K562 (cell line): ENCODE results near the gene ZNF165. TPM values are rescaled to one million over a fixed set of nuclear protein-coding genes. Genes with fewer than 3 reads are reported as not detected.

Experiments
- polyA plus RNA-seq, 8 experiments: library from polyadenylated mRNA; depleted of rRNA in 4 of 8; stranded (reverse) in 5 of 8; unstranded in 3 of 8; fragments of >200 nt; fragmentation: Nextera tagmentation in 2 of 8; fragmentation: Illumina TruSeq in 1 of 8; extraction: Ambion mirVana in 2 of 8; extraction: Trizol in 1 of 8; gene quantifications; 2 replicates each; pipeline versions ENCODE4 v1.2.1 to v1.2.3, GENCODE V29; 2011 to 2014; ENCODE audit warnings: inconsistent platforms in 1 of 8, missing spikeins in 1 of 8
- total RNA-seq, 7 experiments: library from RNA; depleted of rRNA in 6 of 7; stranded (reverse); fragments of >200 nt in 6 of 7; fragmentation: Illumina TruSeq in 2 of 7; extraction: Trizol in 2 of 7; gene quantifications; 2 replicates each; pipeline versions ENCODE4 v1.2.1 to v1.2.3, GENCODE V29; 2011 to 2021; ENCODE audit warnings: low replicate concordance in 1 of 7

ZNF165 gene
- total and polyA plus RNA-seq, 9 of the 15 experiments (the other 6 are each of a cell fraction or from before 2014, with no cell fraction given): 0.82 to 3.6 (median 1.2) TPM

Other genes with a start within 250 kb of the ZNF165 start
Only the 7 nearest of the 9 such genes appear.
- not detected in 2 replicates for gene OR2B2, start 168.2 kb upstream of the ZNF165 start, total RNA-seq (2014; rRNA removed)
- gene OR2B2, start 168.2 kb upstream of the ZNF165 start, total RNA-seq (2014; rRNA removed; fragmentation: Illumina TruSeq; extraction: Trizol): not detected in 2 replicates
- not detected in 2 replicates for gene OR2B2, start 168.2 kb upstream of the ZNF165 start, total RNA-seq (2015; rRNA removed; fragmentation: Illumina TruSeq; extraction: Trizol)
- not detected in 2 replicates for gene OR2B2, start 168.2 kb upstream of the ZNF165 start, total RNA-seq (2021)
- not detected in 2 replicates for gene OR2B2, start 168.2 kb upstream of the ZNF165 start, polyA plus RNA-seq (2011; rRNA removed)
- not detected in 2 replicates for gene OR2B2, start 168.2 kb upstream of the ZNF165 start, polyA plus RNA-seq (2014; fragmentation: Illumina TruSeq; extraction: Trizol)
- gene OR2B2, start 168.2 kb upstream of the ZNF165 start, polyA plus RNA-seq (2014; fragmentation: Nextera tagmentation; extraction: Ambion mirVana): under 1 TPM in 1 of 2 experiments, not detected in 1; 0.24 TPM
- not detected in 2 replicates for gene OR2B2, start 168.2 kb upstream of the ZNF165 start, polyA plus RNA-seq (2014; rRNA removed)
- gene OR2B6, start 123.3 kb upstream of the ZNF165 start, total RNA-seq (2014; rRNA removed): 2.3 and 4.3 TPM in 2 replicates
- gene OR2B6, start 123.3 kb upstream of the ZNF165 start, total RNA-seq (2014; rRNA removed; fragmentation: Illumina TruSeq; extraction: Trizol): 6.4 and 8.3 TPM in 2 replicates
- 3.2 and 4.0 TPM in 2 replicates for gene OR2B6, start 123.3 kb upstream of the ZNF165 start, total RNA-seq (2015; rRNA removed; fragmentation: Illumina TruSeq; extraction: Trizol)
- gene OR2B6, start 123.3 kb upstream of the ZNF165 start, total RNA-seq (2021): 4.2 and 4.4 TPM in 2 replicates
- 18.7 and 24.2 TPM in 2 replicates for gene OR2B6, start 123.3 kb upstream of the ZNF165 start, polyA plus RNA-seq (2011; rRNA removed)
- 8.7 and 12.0 TPM in 2 replicates for gene OR2B6, start 123.3 kb upstream of the ZNF165 start, polyA plus RNA-seq (2014; fragmentation: Illumina TruSeq; extraction: Trizol)
- gene OR2B6, start 123.3 kb upstream of the ZNF165 start, polyA plus RNA-seq (2014; fragmentation: Nextera tagmentation; extraction: Ambion mirVana): 1 to 10 TPM; 1.9 to 2.4 TPM
- gene OR2B6, start 123.3 kb upstream of the ZNF165 start, polyA plus RNA-seq (2014; rRNA removed): 11.7 and 15.2 TPM in 2 replicates
- not detected in 2 replicates for gene ZSCAN16, start 44.0 kb downstream of the ZNF165 start, total RNA-seq (2014; rRNA removed)
- gene ZSCAN16, start 44.0 kb downstream of the ZNF165 start, total RNA-seq (2014; rRNA removed; fragmentation: Illumina TruSeq; extraction: Trizol): not detected in 2 replicates
- gene ZSCAN16, start 44.0 kb downstream of the ZNF165 start, total RNA-seq (2015; rRNA removed; fragmentation: Illumina TruSeq; extraction: Trizol): not detected in 2 replicates
- not detected in 2 replicates for gene ZSCAN16, start 44.0 kb downstream of the ZNF165 start, total RNA-seq (2021)
- 0.20 TPM in 1 of 2 replicates, not detected in the other for gene ZSCAN16, start 44.0 kb downstream of the ZNF165 start, polyA plus RNA-seq (2011; rRNA removed)
- gene ZSCAN16, start 44.0 kb downstream of the ZNF165 start, polyA plus RNA-seq (2014; fragmentation: Illumina TruSeq; extraction: Trizol): not detected in 2 replicates
- under 1 TPM in 1 of 2 experiments, not detected in 1; 0.08 TPM for gene ZSCAN16, start 44.0 kb downstream of the ZNF165 start, polyA plus RNA-seq (2014; fragmentation: Nextera tagmentation; extraction: Ambion mirVana)
- gene ZSCAN16, start 44.0 kb downstream of the ZNF165 start, polyA plus RNA-seq (2014; rRNA removed): not detected in 2 replicates
- gene ZKSCAN8, start 61.3 kb downstream of the ZNF165 start, total RNA-seq (2014; rRNA removed): 12.4 and 15.4 TPM in 2 replicates
- 21.7 and 25.3 TPM in 2 replicates for gene ZKSCAN8, start 61.3 kb downstream of the ZNF165 start, total RNA-seq (2014; rRNA removed; fragmentation: Illumina TruSeq; extraction: Trizol)
- gene ZKSCAN8, start 61.3 kb downstream of the ZNF165 start, total RNA-seq (2015; rRNA removed; fragmentation: Illumina TruSeq; extraction: Trizol): 21.4 and 21.7 TPM in 2 replicates
- 26.7 and 29.9 TPM in 2 replicates for gene ZKSCAN8, start 61.3 kb downstream of the ZNF165 start, total RNA-seq (2021)
- gene ZKSCAN8, start 61.3 kb downstream of the ZNF165 start, polyA plus RNA-seq (2011; rRNA removed): 22.1 and 40.4 TPM in 2 replicates
- 35.5 and 37.7 TPM in 2 replicates for gene ZKSCAN8, start 61.3 kb downstream of the ZNF165 start, polyA plus RNA-seq (2014; fragmentation: Illumina TruSeq; extraction: Trizol)
- gene ZKSCAN8, start 61.3 kb downstream of the ZNF165 start, polyA plus RNA-seq (2014; fragmentation: Nextera tagmentation; extraction: Ambion mirVana): 1 to 10 TPM; 3.3 to 7.1 TPM
- 21.8 and 24.4 TPM in 2 replicates for gene ZKSCAN8, start 61.3 kb downstream of the ZNF165 start, polyA plus RNA-seq (2014; rRNA removed)
- 18.4 and 19.0 TPM in 2 replicates for gene ZSCAN9, start 144.7 kb downstream of the ZNF165 start, total RNA-seq (2014; rRNA removed)
- 31.4 and 37.4 TPM in 2 replicates for gene ZSCAN9, start 144.7 kb downstream of the ZNF165 start, total RNA-seq (2014; rRNA removed; fragmentation: Illumina TruSeq; extraction: Trizol)
- 26.0 and 28.7 TPM in 2 replicates for gene ZSCAN9, start 144.7 kb downstream of the ZNF165 start, total RNA-seq (2015; rRNA removed; fragmentation: Illumina TruSeq; extraction: Trizol)
- 19.0 and 22.3 TPM in 2 replicates for gene ZSCAN9, start 144.7 kb downstream of the ZNF165 start, total RNA-seq (2021)
- gene ZSCAN9, start 144.7 kb downstream of the ZNF165 start, polyA plus RNA-seq (2011; rRNA removed): 48.9 and 59.9 TPM in 2 replicates
- 31.8 and 32.5 TPM in 2 replicates for gene ZSCAN9, start 144.7 kb downstream of the ZNF165 start, polyA plus RNA-seq (2014; fragmentation: Illumina TruSeq; extraction: Trizol)
- gene ZSCAN9, start 144.7 kb downstream of the ZNF165 start, polyA plus RNA-seq (2014; fragmentation: Nextera tagmentation; extraction: Ambion mirVana): 10 to 100 TPM; 18.8 to 20.0 TPM
- 30.4 and 35.2 TPM in 2 replicates for gene ZSCAN9, start 144.7 kb downstream of the ZNF165 start, polyA plus RNA-seq (2014; rRNA removed)
- gene ZKSCAN4, start 171.7 kb downstream of the ZNF165 start, total RNA-seq (2014; rRNA removed): 3.8 and 4.7 TPM in 2 replicates
- gene ZKSCAN4, start 171.7 kb downstream of the ZNF165 start, total RNA-seq (2014; rRNA removed; fragmentation: Illumina TruSeq; extraction: Trizol): 5.0 and 5.9 TPM in 2 replicates
- 5.3 and 6.4 TPM in 2 replicates for gene ZKSCAN4, start 171.7 kb downstream of the ZNF165 start, total RNA-seq (2015; rRNA removed; fragmentation: Illumina TruSeq; extraction: Trizol)
- gene ZKSCAN4, start 171.7 kb downstream of the ZNF165 start, total RNA-seq (2021): 4.2 and 5.1 TPM in 2 replicates
- 4.6 and 5.3 TPM in 2 replicates for gene ZKSCAN4, start 171.7 kb downstream of the ZNF165 start, polyA plus RNA-seq (2011; rRNA removed)
- 4.9 and 5.0 TPM in 2 replicates for gene ZKSCAN4, start 171.7 kb downstream of the ZNF165 start, polyA plus RNA-seq (2014; fragmentation: Illumina TruSeq; extraction: Trizol)
- gene ZKSCAN4, start 171.7 kb downstream of the ZNF165 start, polyA plus RNA-seq (2014; fragmentation: Nextera tagmentation; extraction: Ambion mirVana): 1 to 10 TPM; 1.2 to 1.6 TPM
- 4.1 and 4.7 TPM in 2 replicates for gene ZKSCAN4, start 171.7 kb downstream of the ZNF165 start, polyA plus RNA-seq (2014; rRNA removed)
- gene NKAPL, start 178.7 kb downstream of the ZNF165 start, total RNA-seq (2014; rRNA removed): not detected in 2 replicates
- gene NKAPL, start 178.7 kb downstream of the ZNF165 start, total RNA-seq (2014; rRNA removed; fragmentation: Illumina TruSeq; extraction: Trizol): not detected in 2 replicates
- not detected in 2 replicates for gene NKAPL, start 178.7 kb downstream of the ZNF165 start, total RNA-seq (2015; rRNA removed; fragmentation: Illumina TruSeq; extraction: Trizol)
- gene NKAPL, start 178.7 kb downstream of the ZNF165 start, total RNA-seq (2021): not detected in 2 replicates
- not detected in 2 replicates for gene NKAPL, start 178.7 kb downstream of the ZNF165 start, polyA plus RNA-seq (2011; rRNA removed)
- not detected in 2 replicates for gene NKAPL, start 178.7 kb downstream of the ZNF165 start, polyA plus RNA-seq (2014; fragmentation: Illumina TruSeq; extraction: Trizol)
- not detected for gene NKAPL, start 178.7 kb downstream of the ZNF165 start, polyA plus RNA-seq (2014; fragmentation: Nextera tagmentation; extraction: Ambion mirVana)
- gene NKAPL, start 178.7 kb downstream of the ZNF165 start, polyA plus RNA-seq (2014; rRNA removed): not detected in 2 replicates